Activated naive CD8-positive, alpha-beta T cell treated with anti-CD3 and anti-CD28 coated beads, Interleukin-2, amount 50 U/mL, for 24 hours (primary cell): Measurements from ENCODE around the gene RAB22A.
A peak's percentile ranks its signal among the peaks of the same experiment; 100 is the strongest.

Experiments
- ATAC-seq: fragments of 150-1000 bp; cut with Tn5 transposase; one replicate; pipeline ENCODE4 v1.10.0; 2021
- DNase-seq: peaks from one replicate; pipeline ENCODE4 v3.0.0; 2021
- H3K27ac Mint-ChIP-seq: one replicate; pipeline ENCODE4 v1.8.0; 2021; ENCODE audit warnings: mild to moderate bottlenecking, mixed read lengths
- H3K27me3 Mint-ChIP-seq: one replicate; pipeline ENCODE4 v1.8.0; 2021; ENCODE audit warnings: mixed read lengths
- H3K36me3 Mint-ChIP-seq: one replicate; pipeline ENCODE4 v1.8.0; 2021; ENCODE audit warnings: low read depth, mixed read lengths
- H3K4me1 Mint-ChIP-seq: one replicate; pipeline ENCODE4 v1.8.0; 2021; ENCODE audit warnings: mixed read lengths
- H3K4me3 Mint-ChIP-seq: one replicate; pipeline ENCODE4 v1.8.0; 2021; ENCODE audit warnings: mild to moderate bottlenecking, moderate library complexity, mixed read lengths
- H3K9me3 Mint-ChIP-seq: one replicate; pipeline ENCODE4 v1.8.0; 2021; ENCODE audit warnings: mixed read lengths

The RAB22A gene

GRCh38 chr20:58377017-58377416 is 67.5 kb downstream of the RAB22A start:
- Mint-ChIP-seq H3K27me3 (peaks cover 32% of the 10 kb centered on the region), H3K4me3 (no peak overlapping the region), H3K36me3 (peaks cover 2% of the 10 kb centered on the region), H3K9me3 (peaks cover 10% of the 10 kb centered on the region), H3K27ac (no peak overlapping the region), H3K4me1 (no peaks in the 10 kb centered on the region)
- no peak for ATAC-seq
- DNase-seq = no peak

- DNase-seq (no peak), ATAC-seq (no peak)
- Mint-ChIP-seq H3K4me1 (no peaks in the 10 kb centered on the region), H3K4me3 (no peak overlapping the region), H3K27me3 (peaks cover 32% of the 10 kb centered on the region), H3K27ac (no peak overlapping the region), H3K9me3 (peaks cover 10% of the 10 kb centered on the region), H3K36me3 (peaks cover 2% of the 10 kb centered on the region)
These were observed 68.4 kb downstream of the RAB22A start for GRCh38 chr20:58377766-58378401.

- H3K4me1 Mint-ChIP-seq = no peaks in the 10 kb centered on the region
- peaks cover 2% of the 10 kb centered on the region for H3K36me3 Mint-ChIP-seq
- no peak overlapping the region for H3K27ac Mint-ChIP-seq
- peaks cover 10% of the 10 kb centered on the region for H3K9me3 Mint-ChIP-seq
- DNase-seq (no peak), ATAC-seq (no peak)
- peaks cover 32% of the 10 kb centered on the region for H3K27me3 Mint-ChIP-seq
- no peak overlapping the region for H3K4me3 Mint-ChIP-seq
These were observed 69.2 kb downstream of the RAB22A start for GRCh38 chr20:58378704-58379103.

GRCh38 chr20:58381627-58382026 is 72.1 kb downstream of the RAB22A start:
- Mint-ChIP-seq H3K4me3 (no peak overlapping the region), H3K4me1 (no peaks in the 10 kb centered on the region), H3K36me3 (peaks cover 2% of the 10 kb centered on the region), H3K9me3 (peaks cover 10% of the 10 kb centered on the region), H3K27ac (no peak overlapping the region), H3K27me3 (peaks cover 30% of the 10 kb centered on the region)
- ATAC-seq = no peak
- DNase-seq = no peak

GRCh38 chr20:58382096-58382495 is 72.6 kb downstream of the RAB22A start:
- peaks cover 28% of the 10 kb centered on the region for H3K27me3 Mint-ChIP-seq
- no peak for ATAC-seq
- H3K27ac Mint-ChIP-seq = no peak overlapping the region

GRCh38 chr20:58384821-58385220 is 75.3 kb downstream of the RAB22A start:
- no peak overlapping the region for H3K27ac Mint-ChIP-seq

More at GRCh38 chr20:58382096-58382495, 72.6 kb downstream of the RAB22A start:
- no peak for DNase-seq
- H3K9me3 Mint-ChIP-seq = peaks cover 10% of the 10 kb centered on the region
- H3K4me3 Mint-ChIP-seq = no peak overlapping the region
- no peaks in the 10 kb centered on the region for H3K4me1 Mint-ChIP-seq
- H3K36me3 Mint-ChIP-seq = peaks cover 2% of the 10 kb centered on the region

GRCh38 chr20:58388028-58388601 is 78.6 kb downstream of the RAB22A start:
- Mint-ChIP-seq H3K36me3 (peaks cover 30% of the 10 kb centered on the region), H3K4me1 (peaks cover 31% of the 10 kb centered on the region), H3K27me3 (peaks cover 5% of the 10 kb centered on the region), H3K4me3 (no peak overlapping the region), H3K27ac (no peak overlapping the region), H3K9me3 (no peaks in the 10 kb centered on the region)
- DNase-seq (no peak), ATAC-seq (no peak)

More at GRCh38 chr20:58384821-58385220, 75.3 kb downstream of the RAB22A start:
- Mint-ChIP-seq H3K9me3 (peaks cover 10% of the 10 kb centered on the region), H3K36me3 (peaks cover 4% of the 10 kb centered on the region), H3K4me1 (peaks cover 2% of the 10 kb centered on the region), H3K4me3 (no peak overlapping the region), H3K27me3 (peaks cover 12% of the 10 kb centered on the region)
- ATAC-seq = no peak
- no peak for DNase-seq

- Mint-ChIP-seq H3K27ac (peak within 1 kb of the TSS; percentile 94), H3K27me3 (peaks cover 5% of the 10 kb centered on the region), H3K9me3 (no peaks in the 10 kb centered on the region), H3K4me1 (peaks cover 36% of the 10 kb centered on the region), H3K4me3 (peak within 1 kb of the TSS; percentile 95), H3K36me3 (peaks cover 34% of the 10 kb centered on the region)
- DNase-seq = peak; percentile 98
- peak; percentile 99 for ATAC-seq
These were observed 79.4 kb downstream of the RAB22A start, which contains the start of gene VAPB for GRCh38 chr20:58388882-58389323. Gene VAPB (plus strand): TSS chr20:58389229. CDS start chr20:58389460, 231 bp downstream.

GRCh38 chr20:58389324-58389967 is 79.9 kb downstream of the RAB22A start:
- H3K27ac Mint-ChIP-seq = peak overlapping the region; percentile 94
- ATAC-seq = peak; percentile 47
- no peaks in the 10 kb centered on the region for H3K9me3 Mint-ChIP-seq
- H3K4me1 Mint-ChIP-seq = peaks cover 41% of the 10 kb centered on the region
- peak overlapping the region; percentile 95 for H3K4me3 Mint-ChIP-seq
- peaks cover 3% of the 10 kb centered on the region for H3K27me3 Mint-ChIP-seq
- peaks cover 38% of the 10 kb centered on the region for H3K36me3 Mint-ChIP-seq
- peak; percentile 41 for DNase-seq

- ATAC-seq (no peak), DNase-seq (no peak)
- peaks cover 3% of the 10 kb centered on the region for H3K27me3 Mint-ChIP-seq
- H3K36me3 Mint-ChIP-seq = peaks cover 42% of the 10 kb centered on the region
- H3K9me3 Mint-ChIP-seq = no peaks in the 10 kb centered on the region
- H3K4me3 Mint-ChIP-seq = peak overlapping the region; percentile 95
- H3K27ac Mint-ChIP-seq = peak overlapping the region; percentile 94
- H3K4me1 Mint-ChIP-seq = peaks cover 48% of the 10 kb centered on the region
These were observed 80.6 kb downstream of the RAB22A start for GRCh38 chr20:58389968-58390658.

GRCh38 chr20:58390659-58391035 is 81.1 kb downstream of the RAB22A start:
- Mint-ChIP-seq H3K4me3 (peak overlapping the region; percentile 95), H3K4me1 (peaks cover 53% of the 10 kb centered on the region), H3K36me3 (peaks cover 42% of the 10 kb centered on the region), H3K27ac (peak overlapping the region; percentile 94), H3K27me3 (peaks cover 3% of the 10 kb centered on the region), H3K9me3 (no peaks in the 10 kb centered on the region)
- no peak for DNase-seq
- ATAC-seq = no peak

GRCh38 chr20:58392286-58392685 is 82.8 kb downstream of the RAB22A start:
- peaks cover 67% of the 10 kb centered on the region for H3K4me1 Mint-ChIP-seq
- H3K4me3 Mint-ChIP-seq = peak overlapping the region; percentile 95
- H3K27me3 Mint-ChIP-seq = no peaks in the 10 kb centered on the region
- no peaks in the 10 kb centered on the region for H3K9me3 Mint-ChIP-seq
- peaks cover 45% of the 10 kb centered on the region for H3K36me3 Mint-ChIP-seq
- peak overlapping the region; percentile 26 for H3K27ac Mint-ChIP-seq
- ATAC-seq (no peak), DNase-seq (no peak)

GRCh38 chr20:58393299-58393698 is 83.8 kb downstream of the RAB22A start:
- H3K4me3 Mint-ChIP-seq = no peak overlapping the region
- DNase-seq = no peak

GRCh38 chr20:58394801-58395200 is 85.3 kb downstream of the RAB22A start:
- no peak for ATAC-seq
- no peak overlapping the region for H3K4me3 Mint-ChIP-seq
- DNase-seq = no peak
- peaks cover 61% of the 10 kb centered on the region for H3K36me3 Mint-ChIP-seq
- H3K27me3 Mint-ChIP-seq = no peaks in the 10 kb centered on the region
- no peak overlapping the region for H3K27ac Mint-ChIP-seq
- H3K4me1 Mint-ChIP-seq = peaks cover 85% of the 10 kb centered on the region
- H3K9me3 Mint-ChIP-seq = no peaks in the 10 kb centered on the region

More at GRCh38 chr20:58393299-58393698, 83.8 kb downstream of the RAB22A start:
- no peak for ATAC-seq
- H3K36me3 Mint-ChIP-seq = peaks cover 55% of the 10 kb centered on the region
- no peaks in the 10 kb centered on the region for H3K27me3 Mint-ChIP-seq
- H3K4me1 Mint-ChIP-seq = peaks cover 77% of the 10 kb centered on the region
- no peak overlapping the region for H3K27ac Mint-ChIP-seq
- no peaks in the 10 kb centered on the region for H3K9me3 Mint-ChIP-seq
